GM19372 (cell line): ENCODE data around the gene STXBP5.
A peak's percentile ranks its signal among the peaks of the same experiment; 100 is the strongest.

Experiments used
- ATAC-seq: cut with Tn5 transposase; IDR thresholded peaks from one replicate; pipeline ENCODE4 v1.9.1; 2021; ENCODE audit warnings: mild to moderate bottlenecking, low read depth, moderate library complexity; ENCODE audit not compliant: unreplicated experiment

Gene STXBP5

DNA sequence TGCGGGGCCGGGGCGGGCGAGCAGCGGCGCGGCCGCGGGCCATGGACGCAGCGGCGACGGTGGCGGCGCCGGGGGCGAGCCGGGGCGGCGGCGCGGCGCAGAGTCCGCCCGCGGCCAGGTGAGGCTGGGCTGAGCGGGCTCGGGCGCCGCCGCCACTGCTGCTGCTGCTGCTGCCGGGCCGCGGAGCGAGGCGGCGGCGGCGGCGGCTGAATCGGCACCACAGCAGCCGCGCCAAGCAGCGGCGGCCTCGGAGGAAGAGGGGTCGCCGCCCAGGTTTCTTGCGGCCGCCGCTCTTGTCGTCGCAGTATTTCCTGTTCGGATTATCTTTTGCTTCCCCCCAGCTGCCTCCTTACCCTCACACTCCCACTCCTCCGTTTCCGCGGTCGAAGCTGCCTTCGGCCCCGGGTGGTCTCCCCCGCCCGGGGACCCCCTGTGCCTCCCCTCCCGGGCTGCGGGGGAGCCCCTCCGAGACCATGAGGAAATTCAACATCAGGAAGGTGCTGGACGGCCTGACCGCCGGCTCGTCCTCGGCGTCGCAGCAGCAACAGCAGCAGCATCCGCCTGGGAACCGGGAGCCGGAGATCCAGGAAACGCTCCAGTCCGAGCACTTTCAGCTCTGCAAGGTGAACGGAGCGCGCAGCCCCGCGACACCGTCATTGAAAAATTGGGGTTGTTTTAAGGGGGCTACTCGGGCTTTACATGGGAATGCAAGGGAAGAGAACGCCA lies at the start of gene STXBP5:
Gene STXBP5 (plus strand): TSS at position 358 of the 726 bp plus-strand sequence. CDS start 116 bp downstream, at position 474.
- ATAC-seq = peak; percentile 28

DNA sequence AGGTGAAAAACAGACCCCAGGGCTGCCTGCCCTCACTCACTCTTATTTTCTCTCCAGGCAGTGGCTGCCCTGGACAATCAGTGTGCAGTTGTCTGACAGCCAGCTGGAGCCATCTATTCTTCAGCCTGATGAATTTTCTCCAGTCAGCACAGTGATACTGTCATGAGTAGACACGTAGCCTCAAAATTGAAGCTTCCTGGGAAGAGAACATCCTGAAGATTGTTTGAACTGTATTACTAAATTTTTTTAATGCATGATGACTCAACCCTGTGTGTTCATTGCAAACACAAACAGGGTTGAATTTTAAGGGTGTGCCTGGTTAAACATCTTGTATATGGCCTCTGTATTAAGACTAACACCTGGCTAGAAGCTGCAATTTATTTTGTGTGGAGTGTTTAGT lies 49.8 kb upstream of the STXBP5 start:
- ATAC-seq = no peak

DNA sequence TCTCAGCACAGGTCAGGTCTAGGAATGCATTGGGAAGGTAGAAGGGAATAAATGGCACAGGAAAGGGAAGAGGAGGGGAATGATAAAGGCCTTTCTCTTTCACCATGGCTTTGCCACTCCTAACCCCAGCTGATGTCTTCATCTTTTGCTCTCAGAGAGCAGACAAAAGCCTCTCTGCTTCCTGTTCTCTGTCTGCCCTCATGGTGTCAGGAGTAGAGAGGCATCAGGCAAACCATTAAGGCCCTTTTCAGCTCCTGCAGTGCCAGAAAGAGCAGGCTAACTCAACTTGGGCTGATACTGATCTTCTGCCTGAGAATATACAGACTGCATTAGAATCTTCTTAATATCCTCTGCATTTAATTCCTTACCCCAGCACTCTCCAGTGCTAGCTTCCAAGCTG lies 48.0 kb upstream of the STXBP5 start:
- no peak for ATAC-seq

DNA sequence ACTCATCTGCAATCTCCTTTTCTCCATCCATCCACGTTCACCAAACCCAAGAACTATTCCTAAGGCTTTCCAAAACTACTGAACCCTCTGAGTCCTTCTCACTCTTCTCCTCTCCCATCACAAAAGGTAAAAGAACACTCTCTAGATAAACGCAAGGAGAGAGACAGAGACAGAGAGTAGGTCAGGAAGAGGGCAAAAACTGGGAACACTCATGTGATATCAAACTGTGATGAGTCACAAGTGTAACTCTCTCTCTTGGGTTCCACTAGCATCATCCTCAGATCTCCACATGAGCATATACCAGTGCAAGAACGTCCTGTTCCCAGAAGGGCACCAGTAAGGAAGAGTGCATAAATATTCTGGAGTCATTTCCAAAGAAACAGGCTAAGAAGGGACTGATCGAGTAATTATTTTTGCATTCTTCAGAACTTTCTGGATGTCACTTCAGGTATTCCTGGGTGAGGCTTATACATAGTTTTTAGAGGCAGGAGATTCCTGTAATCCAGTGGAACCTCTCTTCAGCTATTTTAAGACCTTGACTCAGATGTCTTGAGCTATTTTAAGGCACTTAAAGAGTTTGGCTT lies 47.3 kb upstream of the STXBP5 start:
- ATAC-seq = no peak

DNA sequence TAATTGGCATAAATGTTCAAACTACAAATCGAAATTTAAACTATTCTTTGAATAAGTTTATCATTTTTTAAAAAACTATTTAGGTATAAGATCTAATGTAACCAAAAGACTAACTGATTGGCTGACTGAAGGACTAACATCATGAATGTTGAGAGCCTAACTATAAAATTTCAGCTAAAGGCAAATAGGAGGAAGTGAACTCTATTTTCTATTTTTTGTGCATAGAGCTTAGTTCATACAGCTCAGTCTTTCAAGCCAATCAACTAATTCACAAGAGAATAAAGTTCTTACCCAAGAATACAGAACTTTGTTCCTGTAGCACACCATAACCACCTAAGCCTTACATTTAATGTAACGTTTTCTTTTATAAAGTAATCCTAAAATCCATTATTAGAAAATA lies 46.3 kb upstream of the STXBP5 start:
- no peak for ATAC-seq

DNA sequence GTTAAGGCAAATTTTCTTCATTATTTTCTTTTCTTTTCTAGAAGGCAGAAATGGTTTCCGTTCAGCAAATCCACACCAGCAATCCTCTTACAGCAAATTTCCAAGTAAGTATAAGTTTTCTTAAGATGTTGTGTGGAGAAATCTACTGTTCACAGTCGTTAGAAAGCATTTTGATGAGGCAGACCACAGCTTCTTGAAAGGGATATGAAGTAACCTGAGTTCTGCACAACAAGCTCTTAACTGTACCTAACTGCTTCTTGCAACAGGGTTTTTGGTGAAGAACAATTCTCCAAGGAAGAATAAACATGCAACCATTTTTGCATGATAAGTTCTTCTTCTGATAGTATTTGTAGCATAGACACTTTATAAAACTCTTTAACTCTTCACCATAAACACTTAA lies 45.3 kb upstream of the STXBP5 start:
- ATAC-seq = no peak

DNA sequence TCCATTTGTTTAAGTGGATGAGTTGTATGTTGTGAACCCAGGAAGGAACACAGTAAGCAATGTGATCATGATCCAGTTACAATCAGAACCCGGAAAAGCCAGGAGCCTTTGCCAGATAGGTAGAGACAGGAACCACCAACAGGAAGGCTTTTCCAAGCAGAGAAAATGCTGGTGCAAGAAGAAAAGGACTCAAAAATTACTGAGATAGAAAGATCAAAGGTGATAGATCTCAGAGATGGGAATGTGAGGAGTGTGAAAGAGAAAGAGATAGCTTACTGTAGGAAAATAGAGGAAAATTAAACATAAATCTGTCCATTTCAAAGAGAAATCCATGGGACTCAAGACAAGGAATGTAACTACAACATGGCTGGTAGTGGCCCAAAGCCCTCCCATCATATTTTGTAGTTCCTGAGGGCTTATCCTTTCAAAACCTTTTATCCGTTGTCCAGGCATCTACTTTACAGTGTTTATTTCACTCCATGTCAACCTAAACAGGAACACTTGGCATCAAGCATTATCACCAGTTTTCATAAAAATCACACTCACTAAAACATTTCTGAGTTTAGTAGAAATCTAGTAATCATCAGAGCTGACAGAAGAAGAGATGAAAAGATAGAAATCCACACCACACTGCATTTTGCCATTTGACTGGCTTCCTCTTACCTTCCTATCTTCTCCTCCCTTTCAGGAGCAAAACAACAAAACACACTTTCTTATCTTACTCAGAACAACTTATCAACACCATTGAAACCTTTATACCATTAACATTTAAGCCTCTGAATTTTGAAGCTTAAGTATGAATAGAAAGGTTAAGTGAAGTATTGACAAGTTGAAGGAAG lies 44.5 kb upstream of the STXBP5 start:
- ATAC-seq = no peak

DNA sequence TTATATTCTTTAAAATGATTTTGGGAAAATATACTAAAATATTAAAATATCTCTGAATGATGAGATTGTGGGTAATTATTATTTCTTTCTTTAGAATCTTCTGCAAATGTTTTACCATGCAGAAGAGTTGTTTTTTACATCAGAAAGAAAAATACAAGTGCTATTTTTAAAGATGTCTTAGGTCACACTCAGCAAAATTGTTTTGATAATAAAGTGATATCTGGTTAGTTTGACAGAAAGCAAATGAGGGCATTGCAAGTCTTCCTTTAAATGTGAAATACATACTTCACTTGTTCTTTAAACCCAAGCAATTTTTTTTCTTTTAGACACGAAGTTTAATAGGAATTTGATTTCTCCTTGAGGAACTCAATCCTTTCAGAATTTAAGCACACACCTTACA lies 43.6 kb upstream of the STXBP5 start:
- no peak for ATAC-seq

DNA sequence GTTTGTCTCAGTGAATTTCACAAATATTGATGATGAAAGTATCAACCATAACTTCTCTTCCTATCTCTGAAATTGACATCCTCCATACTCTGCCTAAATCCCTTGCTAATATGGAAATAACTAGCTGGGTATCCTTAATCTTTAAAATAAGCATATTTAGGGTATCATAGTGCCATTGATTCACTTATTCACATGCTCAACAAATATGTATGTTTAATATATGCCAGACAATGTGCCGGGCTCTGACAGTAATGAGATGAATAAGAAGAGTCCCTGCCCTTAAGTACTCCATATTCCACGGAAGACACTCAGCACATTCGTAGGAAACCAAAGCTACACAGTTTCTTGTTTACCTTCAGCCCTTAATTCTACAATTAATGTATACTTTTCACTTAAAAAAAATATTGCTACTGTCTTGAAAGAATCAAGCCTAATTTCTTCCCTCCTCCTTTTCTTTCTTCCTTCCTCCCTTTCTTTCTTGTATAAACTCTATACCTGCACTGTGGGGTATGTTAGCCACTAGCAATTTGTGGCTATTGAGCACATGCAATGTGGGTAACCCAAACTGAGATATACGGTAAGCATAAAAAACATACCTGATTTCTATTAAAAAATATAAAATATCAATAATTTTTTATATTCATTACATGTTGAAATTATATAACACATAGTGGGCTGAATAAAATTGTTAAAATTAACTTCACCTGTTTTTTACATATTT lies 42.8 kb upstream of the STXBP5 start:
- no peak for ATAC-seq

DNA sequence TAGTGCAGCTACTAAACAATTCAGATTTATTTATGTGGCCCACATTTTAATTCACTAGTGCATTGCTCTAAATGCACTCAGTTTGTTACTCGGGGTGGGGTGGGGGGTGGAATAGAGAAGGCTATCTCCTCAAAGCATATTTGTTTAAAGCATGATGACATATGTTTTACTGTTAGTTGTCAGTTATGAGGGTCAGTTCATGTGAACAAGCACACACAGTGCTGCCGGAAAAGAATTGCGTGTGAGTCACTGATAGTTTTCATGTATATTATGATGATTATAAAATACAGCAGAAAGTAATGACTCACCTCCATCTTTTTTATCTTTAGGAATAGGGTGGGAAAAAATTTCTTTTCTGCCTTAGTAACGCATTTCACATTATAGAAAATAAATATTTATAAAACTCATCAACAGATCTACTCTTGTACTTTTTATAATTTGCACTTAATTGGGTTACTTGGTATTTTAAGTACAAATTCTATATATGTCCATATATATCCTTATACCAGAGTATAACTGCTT lies 42.2 kb upstream of the STXBP5 start:
- ATAC-seq = no peak

DNA sequence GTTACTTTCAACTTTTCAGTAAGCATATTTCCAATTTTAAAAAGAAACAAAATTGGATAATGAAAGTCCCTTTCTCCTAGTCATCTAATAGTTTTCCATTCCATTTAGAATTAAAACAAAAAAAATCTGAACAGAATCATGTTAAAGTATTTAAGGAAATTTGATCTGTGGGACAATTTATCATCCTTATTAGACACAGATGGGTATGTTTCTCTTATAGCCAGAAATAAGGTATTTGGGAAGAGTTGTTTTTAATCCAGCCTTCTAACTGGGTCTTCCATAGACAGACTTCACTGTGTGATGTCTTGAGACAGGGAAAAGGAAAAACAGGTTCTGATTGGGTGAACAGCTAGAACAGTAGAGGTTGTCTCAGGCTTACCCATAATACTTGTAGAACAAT lies 39.5 kb upstream of the STXBP5 start:
- no peak for ATAC-seq

DNA sequence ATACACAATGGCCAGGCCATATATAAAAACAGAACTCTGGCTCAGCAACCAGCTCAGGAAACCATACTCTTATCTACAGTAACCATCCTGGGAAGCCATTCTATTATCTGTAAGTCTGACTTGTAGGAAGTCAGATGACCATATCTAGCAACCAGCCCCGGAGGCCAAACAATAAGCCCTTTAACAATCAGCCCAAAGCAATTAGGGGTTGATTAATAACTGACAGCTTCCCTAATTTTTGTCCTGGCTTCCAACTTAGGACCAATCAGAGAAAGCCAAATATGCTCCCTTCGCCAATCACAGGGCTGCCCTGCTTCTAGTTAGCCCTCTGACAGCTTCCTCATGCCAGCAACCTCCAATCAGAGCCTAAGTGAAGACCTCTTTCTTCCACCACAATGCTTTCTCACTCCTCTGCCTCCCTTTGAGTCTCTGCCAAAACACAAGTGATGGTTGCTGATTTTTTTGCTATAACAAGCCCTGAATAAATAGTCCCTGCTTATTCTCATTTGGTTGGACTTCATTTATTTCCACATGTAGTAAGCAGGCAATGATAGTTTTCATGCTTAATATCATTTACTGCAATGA lies 37.8 kb upstream of the STXBP5 start:
- no peak for ATAC-seq

DNA sequence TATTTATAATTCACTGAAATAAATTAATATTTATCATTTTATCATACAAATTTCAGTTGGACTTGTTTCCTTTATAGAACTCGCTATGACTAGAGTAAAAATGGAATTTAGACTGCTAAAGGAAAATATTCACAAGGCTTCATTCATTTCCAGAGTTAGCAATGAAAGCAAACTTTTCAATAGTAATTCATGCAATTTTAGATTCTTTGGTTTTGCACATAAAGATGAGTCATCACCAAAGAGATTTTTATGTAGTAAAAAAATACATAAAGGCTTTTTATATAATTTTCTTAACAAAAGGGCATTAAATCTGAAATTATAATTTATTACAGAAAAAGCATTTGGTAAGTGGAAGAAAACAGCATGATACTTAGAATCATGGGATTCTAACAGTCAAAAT lies 37.2 kb upstream of the STXBP5 start:
- no peak for ATAC-seq

DNA sequence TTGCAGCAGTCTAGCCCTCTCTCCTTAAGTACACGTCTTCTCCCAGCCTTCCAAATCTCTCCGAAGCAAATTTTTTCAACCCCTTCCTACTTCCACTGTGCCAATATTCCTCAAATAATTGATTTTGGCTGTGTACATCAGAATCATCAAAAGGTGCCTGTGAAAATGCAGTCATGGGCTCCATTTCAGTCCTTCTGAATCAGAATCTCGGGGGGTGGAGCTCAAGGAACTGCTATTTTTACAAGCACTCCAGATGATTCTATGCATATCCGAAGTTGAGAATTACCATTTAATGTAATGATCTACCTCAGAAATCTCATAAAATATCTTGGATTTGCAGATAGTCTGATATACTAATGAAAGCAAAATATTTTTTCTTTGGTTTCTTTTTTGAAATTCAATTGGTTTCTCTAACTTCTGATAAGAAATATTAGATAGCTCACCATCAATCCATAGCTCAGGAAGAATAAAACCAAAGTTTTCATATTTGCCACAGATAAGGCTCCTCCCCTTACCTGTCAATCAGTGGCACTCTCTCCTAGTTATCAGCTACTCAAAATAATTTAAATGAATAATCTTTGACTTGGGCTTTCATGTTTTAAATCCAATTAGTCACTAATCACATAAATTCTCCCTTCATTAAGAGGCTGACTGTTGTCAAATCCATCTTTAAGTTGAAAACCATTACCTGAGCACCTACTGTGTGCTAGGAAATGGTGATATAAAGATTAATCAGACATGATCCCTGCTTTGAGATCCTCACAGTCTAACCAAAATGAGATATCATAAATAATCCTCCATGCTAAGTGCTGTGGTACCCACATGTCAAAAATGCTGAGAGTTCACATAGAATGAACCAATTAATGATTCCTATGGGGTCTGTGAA lies 36.4 kb upstream of the STXBP5 start:
- ATAC-seq = no peak

DNA sequence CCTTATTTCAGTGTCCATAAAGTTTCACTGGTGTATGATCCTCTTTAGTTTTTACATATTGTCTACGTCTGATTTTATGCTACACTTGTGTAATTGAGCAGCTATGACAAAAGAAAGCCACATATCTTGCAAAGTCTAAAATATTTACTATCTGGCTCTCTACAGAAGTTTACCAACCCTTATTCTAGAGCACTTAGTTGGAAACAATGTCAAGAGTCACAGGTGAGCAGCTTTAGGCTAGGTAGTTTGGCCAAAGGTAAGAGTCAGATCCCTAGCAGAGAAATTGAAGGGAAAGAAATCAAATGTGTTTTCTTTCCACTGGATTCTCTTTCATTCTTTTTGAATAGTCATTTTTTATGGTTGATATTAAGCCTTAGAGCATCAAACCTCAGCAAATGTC lies 34.7 kb upstream of the STXBP5 start:
- no peak for ATAC-seq

DNA sequence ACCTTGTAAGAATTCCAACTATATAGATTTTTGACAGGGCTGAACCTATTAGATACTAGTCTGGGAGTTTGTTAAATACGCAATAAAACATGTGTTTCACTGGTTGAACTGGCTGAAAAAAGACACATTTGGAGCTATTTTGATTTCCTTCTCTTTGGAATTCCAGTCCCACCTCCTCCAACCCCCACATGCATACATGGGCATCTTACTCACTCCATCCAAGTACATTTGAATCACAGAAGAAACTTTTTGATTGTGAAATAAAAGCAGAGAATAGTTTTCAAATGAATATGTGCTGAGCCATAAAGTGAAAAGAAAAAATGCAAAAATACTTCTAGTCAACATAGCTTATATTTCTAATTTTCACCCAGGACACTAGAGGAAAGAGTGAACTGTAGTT lies 33.9 kb upstream of the STXBP5 start:
- no peak for ATAC-seq

DNA sequence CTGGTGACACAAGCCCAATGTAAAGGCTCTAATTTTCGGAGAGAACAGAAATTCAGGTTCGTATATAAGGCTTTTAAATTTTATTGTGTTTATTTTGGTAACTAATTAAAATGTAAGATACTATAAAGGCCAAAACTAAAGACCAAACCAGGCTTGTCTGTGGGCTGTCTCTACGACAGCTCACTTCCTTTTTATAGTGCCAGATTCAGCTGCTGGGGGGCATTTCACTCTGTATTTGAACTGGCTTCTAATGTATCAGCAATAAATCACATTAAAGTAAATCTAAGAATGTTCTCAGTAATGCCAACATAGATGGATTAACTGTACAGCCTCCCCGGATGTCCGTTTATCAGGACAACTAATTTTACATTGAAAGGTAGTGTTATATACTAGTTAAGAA lies 31.1 kb upstream of the STXBP5 start:
- ATAC-seq = no peak

DNA sequence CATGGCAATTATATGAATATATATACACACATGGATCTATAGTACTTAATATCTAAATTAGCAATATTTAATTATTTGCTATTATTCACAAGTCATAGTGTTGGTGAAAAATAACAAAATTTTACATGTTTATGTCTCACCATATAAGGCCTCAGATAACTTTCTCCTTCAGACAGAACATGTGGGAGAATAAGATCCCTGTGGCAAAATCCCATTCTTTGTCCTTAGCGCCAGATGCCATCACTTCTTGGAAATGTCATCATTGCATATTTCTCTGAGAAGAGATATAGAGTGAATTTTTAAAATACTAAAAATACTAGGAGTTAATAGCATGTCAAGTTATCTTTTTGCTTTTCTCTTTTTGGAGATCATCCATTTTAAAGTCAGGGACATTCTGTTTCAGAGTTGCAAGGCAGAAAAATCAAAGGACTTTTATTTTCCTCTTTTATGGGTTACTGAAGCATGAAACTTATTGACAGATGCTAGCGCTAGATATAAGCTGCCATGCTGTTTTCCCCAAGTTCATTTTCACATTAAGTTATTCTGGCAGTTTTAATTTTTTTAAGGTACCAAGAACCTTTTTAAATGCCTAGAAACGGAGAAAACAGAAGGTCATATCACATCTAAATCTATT lies 30.4 kb upstream of the STXBP5 start:
- no peak for ATAC-seq

DNA sequence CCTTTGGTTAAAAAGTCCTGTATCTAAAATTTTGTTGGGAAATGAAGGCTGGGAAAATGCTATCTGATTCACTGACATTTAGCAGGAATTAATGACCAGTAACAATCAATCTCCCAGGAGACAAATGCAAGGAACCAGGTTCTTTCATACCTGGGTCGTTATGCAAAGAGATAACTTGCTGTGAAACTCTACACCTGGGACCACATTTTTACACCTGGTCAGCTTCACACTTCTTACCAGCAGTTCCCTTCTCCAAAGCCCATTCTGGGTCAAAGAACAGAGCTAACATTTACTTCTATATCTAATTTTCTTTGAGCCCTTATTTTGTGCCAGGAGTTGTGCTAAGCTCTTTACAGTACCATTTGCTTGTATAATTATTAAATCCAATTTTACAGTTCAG lies 27.4 kb upstream of the STXBP5 start:
- ATAC-seq = no peak
